ENCODE results near the gene KIZ.

KIZ gene

DNA sequence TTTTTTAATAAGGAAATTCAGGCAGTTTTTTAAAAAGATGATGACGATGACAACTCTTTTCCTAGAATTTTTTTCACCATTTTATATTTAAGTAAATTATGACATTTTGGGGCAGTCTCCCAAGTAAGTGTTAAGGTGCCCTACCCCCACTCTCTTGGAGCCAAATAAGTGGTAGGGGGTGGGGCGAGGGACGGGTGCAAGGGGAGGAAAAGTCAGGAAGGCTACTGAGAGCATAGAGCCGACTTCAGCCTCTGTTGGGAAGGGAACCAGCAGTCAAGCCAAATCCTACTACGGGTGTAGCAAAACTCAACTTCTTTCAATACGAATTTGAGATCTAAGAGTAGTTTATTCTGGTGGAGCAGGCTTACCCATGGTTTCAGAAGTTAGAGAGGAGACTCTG, 54.4 kb downstream of the KIZ start:
- no peak for DNase-seq

DNA sequence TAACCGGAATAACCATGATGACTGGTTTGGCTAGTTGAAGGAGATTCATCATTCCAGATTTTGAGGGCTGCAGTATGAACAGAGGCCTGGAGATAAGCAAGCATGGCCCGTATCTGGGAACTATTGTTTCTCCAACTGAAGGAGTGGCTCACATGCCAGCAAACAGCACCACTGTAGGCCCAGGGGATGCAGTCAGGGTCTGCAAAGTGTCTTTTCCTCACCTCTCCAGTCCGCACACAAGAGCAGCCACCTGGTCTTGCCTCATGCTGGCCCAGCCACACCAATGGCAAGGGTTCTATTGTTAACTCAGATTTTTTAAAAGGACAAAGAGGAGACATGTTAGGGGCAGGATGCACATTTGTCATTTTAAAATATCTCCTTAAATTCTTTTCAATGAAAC, 55.1 kb downstream of the KIZ start:
- DNase-seq = no peak

- DNase-seq = no peak
Measured at GRCh38 chr20:21182832-21183563, 57.1 kb downstream of the KIZ start.

- no peak for DNase-seq
Measured at GRCh38 chr20:21183722-21184121, 57.8 kb downstream of the KIZ start.

GRCh38 chr20:21184819-21185218, 58.9 kb downstream of the KIZ start:
- no peak for DNase-seq

DNA sequence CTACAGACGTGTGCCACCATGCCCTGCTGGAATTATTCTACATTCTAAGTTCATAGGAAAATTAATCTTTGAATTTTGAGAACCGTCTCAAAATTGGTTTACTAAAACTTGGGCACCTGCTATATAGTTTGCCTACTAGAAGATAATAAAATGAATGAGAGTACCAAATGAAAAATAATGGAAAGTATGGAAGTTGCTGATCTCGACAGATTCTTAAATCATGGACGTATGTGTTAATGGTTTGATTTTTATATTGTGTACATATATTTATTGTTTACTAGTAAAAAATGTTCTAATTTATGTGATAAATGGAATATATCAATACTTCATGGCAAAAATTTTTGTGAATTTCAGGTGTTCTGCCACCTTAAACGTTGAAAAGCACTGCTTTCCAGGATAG, 60.0 kb downstream of the KIZ start:
- no peak for DNase-seq

GRCh38 chr20:21189761-21190523, 64.1 kb downstream of the KIZ start:
- DNase-seq = no peak

- DNase-seq = no peak
Measured at GRCh38 chr20:21190869-21191268, 65.0 kb downstream of the KIZ start.

DNA sequence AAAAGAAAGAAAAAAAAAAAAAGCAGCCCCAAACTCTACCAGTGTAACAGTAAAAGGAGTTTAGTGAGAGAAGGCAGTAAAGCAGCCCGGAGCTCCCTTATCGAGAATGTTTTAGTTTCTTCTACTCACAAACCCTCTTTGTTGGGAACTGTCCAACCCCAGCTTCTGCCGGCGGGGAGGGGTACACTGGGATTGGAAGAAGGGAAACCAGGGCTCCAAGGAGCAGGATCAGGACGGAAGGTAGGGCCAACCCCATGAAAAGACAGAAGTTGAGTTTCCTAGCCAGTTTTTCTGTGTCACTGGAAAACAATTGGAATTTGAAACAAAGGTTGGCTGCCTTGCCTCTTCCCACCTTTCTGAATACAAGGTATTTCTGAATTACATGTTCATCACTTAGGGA, 66.0 kb downstream of the KIZ start:
- DNase-seq = no peak

DNA sequence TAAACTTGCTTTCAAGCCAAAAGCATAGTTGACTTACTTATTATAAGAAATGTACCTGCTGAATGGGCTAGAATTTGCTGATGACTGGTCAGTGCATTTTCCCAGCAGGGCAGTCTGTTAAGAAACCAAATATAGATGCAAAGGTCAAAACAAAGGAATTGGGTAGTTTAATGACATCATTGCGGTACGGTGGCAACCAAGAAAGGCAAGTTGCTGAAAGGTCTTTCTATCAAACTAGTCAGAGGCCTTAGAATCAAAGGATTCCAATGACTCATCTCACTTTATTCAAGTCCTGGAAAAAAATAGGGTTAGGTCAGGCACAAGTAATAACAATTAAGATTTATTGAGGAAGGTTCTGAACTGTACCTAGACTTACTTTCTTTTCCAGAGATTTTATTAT, 76.4 kb downstream of the KIZ start:
- DNase-seq = no peak

- no peak for DNase-seq
Measured at GRCh38 chr20:21203088-21203656, 77.3 kb downstream of the KIZ start.

- no peak for DNase-seq
Measured at GRCh38 chr20:21206584-21206983, 80.7 kb downstream of the KIZ start.

- DNase-seq = no peak
Measured at GRCh38 chr20:21208999-21209398, 83.1 kb downstream of the KIZ start.

DNA sequence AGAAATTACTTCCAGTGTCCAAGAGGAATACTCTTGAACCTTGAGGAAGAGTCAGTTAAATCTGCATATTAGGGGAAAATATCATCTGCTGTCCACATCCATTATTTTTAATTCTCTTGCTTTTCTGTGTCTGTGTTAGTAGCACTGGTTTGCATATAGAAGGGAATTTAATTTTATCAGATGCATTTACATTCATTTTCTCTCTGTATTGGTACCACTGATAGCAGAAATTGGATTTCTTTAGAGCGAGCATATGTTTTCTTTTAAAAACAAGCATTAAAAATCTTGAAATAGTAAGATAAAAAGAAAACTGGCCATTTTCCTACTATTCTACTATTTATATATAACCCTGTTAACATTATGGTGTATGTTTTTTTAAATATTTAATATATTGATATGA, 83.8 kb downstream of the KIZ start:
- DNase-seq = no peak

GRCh38 chr20:21213691-21214090, 87.8 kb downstream of the KIZ start:
- DNase-seq = no peak

- DNase-seq = no peak
Measured at GRCh38 chr20:21214431-21214830, 88.5 kb downstream of the KIZ start.

DNA sequence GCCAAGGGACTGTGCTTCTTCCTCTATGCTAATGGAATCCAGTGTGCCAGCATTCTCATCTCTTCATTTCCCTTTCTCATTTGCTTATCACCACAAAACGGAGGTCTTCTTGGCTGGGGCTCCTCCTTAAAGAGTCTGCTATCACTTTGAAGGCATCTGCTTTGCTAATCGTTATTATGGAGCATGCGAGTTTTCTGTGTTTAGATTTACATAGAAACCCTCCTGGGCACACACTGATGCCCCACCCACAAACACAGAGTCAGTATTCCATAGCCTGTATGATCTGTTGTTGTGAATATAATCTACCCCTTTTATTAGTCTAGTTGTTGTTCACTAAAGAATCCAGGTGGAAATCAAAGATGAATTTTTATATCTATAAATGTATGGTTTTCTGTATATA, 93.8 kb downstream of the KIZ start:
- DNase-seq = no peak

DNA sequence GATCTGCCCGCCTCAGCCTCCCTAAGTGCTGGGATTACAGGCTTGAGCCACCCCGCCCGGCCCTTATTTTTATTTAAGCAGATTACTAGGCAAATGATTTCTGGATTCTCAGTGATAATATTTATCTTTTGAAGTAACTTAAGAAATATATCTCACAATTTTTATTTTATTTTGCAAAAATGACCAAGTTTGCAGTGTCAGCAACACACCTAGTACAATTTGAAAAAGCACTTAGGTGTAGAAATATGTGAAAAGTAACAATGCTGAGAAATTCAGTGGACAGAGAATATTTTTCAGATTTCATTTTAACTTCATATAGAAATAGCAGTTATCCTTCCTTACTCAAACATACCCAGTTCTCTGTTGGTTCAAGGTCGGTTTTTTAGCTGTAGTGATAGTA, 98.3 kb downstream of the KIZ start:
- DNase-seq = no peak

DNA sequence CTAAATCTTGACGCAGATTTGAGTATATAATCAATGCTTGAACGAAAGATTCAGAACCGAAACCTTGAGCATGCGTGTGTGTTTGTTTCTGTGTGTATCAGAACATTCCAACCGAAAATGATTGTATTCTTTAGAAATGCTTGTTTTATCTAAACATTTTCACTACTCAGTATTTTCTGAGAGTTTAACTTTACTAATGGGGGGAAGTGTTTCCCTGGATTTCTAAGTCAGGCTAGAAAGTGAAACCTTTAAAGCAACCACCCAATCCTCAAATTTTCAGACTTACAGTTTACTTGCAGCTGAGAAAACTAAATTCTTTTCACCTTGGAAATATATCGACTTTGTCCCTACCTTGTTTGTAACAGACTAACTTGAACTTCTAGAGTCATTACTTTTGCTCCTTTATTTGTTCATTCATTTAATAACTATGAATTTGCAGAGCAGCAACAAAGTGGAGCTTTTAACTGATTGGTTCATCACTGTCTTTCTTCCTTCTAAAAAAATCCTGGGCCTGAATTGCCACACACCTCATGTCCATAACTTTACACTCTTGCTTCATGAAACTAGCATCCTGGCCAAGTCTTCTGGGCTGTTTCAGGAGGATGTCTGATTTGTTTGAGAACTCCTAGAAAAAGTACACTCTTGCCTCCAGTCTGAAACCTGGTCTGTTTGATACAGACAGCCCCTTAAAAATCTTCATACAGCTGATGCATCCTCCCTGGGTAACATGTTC, 99.5 kb downstream of the KIZ start:
- DNase-seq = no peak

GRCh38 chr20:21228511-21228910, 102.6 kb downstream of the KIZ start:
- no peak for DNase-seq

DNA sequence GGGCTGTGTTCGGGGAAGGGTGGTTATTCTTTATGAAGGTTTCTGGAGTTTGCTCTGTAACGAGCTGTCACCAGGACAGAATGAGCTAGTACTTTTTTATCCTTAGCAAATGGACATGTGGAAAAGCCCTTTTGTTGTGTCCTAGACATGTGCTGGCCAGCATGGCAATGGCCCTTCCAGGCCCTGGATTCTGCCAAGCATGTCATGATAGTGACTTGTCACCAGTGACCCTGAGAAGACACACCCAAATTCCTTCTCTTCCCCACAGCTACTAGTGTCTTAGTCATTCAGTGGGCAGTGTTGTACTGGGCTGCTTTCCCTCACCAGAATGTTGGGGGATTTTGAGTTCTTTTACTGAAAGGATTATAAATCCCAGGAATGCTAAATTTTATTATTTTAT, 103.3 kb downstream of the KIZ start:
- DNase-seq = no peak

DNA sequence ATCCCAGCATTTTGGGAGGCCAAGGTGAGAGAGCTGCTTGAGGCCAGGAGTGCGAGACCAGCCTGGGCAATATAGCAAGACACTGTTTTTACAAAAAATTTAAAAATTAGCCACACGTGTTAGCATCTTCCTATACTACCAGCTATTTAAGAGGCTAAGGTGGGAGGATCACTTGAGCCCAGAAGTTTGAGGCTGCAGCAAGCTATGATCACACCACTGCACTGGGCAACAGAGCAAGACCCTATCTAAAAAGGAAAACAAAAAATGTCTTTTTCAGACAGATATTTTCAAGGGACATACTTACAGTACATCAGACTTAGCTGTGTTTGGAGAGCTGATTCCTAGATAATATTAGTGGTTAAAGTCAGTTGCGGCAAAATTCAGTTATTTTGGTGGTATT, 104.3 kb downstream of the KIZ start:
- no peak for DNase-seq

DNA sequence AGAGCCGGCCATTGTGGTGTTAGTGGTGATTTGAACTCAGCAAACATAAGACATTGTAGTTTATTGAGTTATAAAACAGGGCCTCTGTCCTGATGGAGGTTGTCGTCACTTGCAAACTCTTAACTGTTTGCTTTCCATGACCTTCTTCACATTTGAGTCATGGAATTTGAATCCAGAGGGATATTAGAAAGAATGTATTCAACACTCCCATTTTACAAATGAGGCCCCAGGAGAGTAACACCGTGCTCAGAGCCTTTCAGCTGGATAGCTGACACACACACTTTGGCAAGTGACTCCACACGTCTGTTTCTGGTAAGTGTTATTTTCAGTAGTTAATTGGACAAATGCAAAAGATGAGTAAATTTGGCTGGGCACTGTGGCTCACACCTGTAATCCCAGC, 104.8 kb downstream of the KIZ start:
- no peak for DNase-seq

Data from GF-D8 (cell line).